SK-N-SH treated with all-trans-retinoic acid at 6 μM for 48 hours (cell line): Measurements from ENCODE around the gene OR52I2.

Experiments used
- ESRRG ChIP-seq: fragments of 250-450 bp; sonication (Bioruptor Pico); IDR thresholded peaks from 2 replicates; pipeline ENCODE4 v1.6.1; 2021; ENCODE audit warnings: mild to moderate bottlenecking
- GLIS3 ChIP-seq: fragments of 250-450 bp; sonication (Bioruptor Pico); IDR thresholded peaks from 2 replicates; pipeline ENCODE4 v1.5.0; 2020; ENCODE audit warnings: mild to moderate bottlenecking, moderate library complexity
- ISL1 ChIP-seq: fragments of 250-450 bp; sonication (Bioruptor Pico); IDR thresholded peaks from 2 replicates; pipeline ENCODE4 v2.1.2; 2022; ENCODE audit warnings: mild to moderate bottlenecking, moderate library complexity
- OSR1 ChIP-seq: fragments of 250-450 bp; sonication (Bioruptor Pico); IDR thresholded peaks from 2 replicates; pipeline ENCODE4 v1.8.0; 2022; ENCODE audit warnings: moderate library complexity, mild to moderate bottlenecking, inconsistent platforms
- RARB ChIP-seq: fragments of 250-450 bp; sonication (Bioruptor Pico); IDR thresholded peaks from 2 replicates; pipeline ENCODE4 v1.8.0; 2021; ENCODE audit warnings: mild to moderate bottlenecking, moderate library complexity
- TOX ChIP-seq: fragments of 250-450 bp; sonication (Bioruptor Pico); IDR thresholded peaks from 2 replicates; pipeline ENCODE4 v1.8.0; 2021; ENCODE audit warnings: mild to moderate bottlenecking, moderate library complexity, borderline replicate concordance
- ZFP3 ChIP-seq: fragments of 250-450 bp; sonication (Bioruptor Pico); IDR thresholded peaks from 2 replicates; pipeline ENCODE4 v1.5.0; 2020; ENCODE audit warnings: mild to moderate bottlenecking, moderate library complexity
- ZNF565 ChIP-seq: fragments of 450-650 bp; formaldehyde crosslinking; conservative IDR thresholded peaks from 2 replicates; pipeline ENCODE4 v1.5.0; 2020; ENCODE audit warnings: low read depth, mild to moderate bottlenecking, moderate library complexity

- no peak for TF ChIP-seq TOX
- no peak for TF ChIP-seq GLIS3 (CRISPR knock-in tag)
- TF ChIP-seq OSR1 = no peak
- TF ChIP-seq ISL1 (CRISPR knock-in tag) = no peak
- no peak for TF ChIP-seq ESRRG (CRISPR knock-in tag)
- TF ChIP-seq RARB (CRISPR knock-in tag) = no peak
- no peak for TF ChIP-seq ZFP3
- no peak for TF ChIP-seq ZNF565 (CRISPR knock-in tag)
Observed at GRCh38 chr11:4577761-4578160, 3.8 kb upstream of the OR52I2 start.
